HG02678 (cell line): ENCODE measurements around the gene PLCG1.
A peak's percentile ranks its signal among the peaks of the same experiment; 100 is the strongest.

Source experiments
- ATAC-seq: cut with Tn5 transposase; IDR thresholded peaks from one replicate; pipeline ENCODE4 v1.9.1; 2021; ENCODE audit warnings: mild to moderate bottlenecking, moderate library complexity; ENCODE audit not compliant: unreplicated experiment

PLCG1 gene

GRCh38 chr20:41142245-41142644 lies 4.9 kb downstream of the PLCG1 start:
- ATAC-seq, result no peak

- peak; percentile 41 for ATAC-seq
Observed at GRCh38 chr20:41142919-41143318, 5.6 kb downstream of the PLCG1 start.

GRCh38 chr20:41143354-41143753 lies 6.0 kb downstream of the PLCG1 start:
- no peak for ATAC-seq

GRCh38 chr20:41145317-41145716 lies 8.0 kb downstream of the PLCG1 start:
- ATAC-seq, result no peak

- no peak for ATAC-seq
Observed at GRCh38 chr20:41145821-41146620, 8.7 kb downstream of the PLCG1 start.

GRCh38 chr20:41147767-41148191 lies 10.4 kb downstream of the PLCG1 start:
- ATAC-seq, result no peak

GRCh38 chr20:41148942-41149341 lies 11.6 kb downstream of the PLCG1 start:
- no peak for ATAC-seq

GRCh38 chr20:41150664-41151063 lies 13.3 kb downstream of the PLCG1 start:
- ATAC-seq, result no peak

- ATAC-seq, result no peak
Observed at GRCh38 chr20:41151134-41151869, 14.0 kb downstream of the PLCG1 start.

GRCh38 chr20:41152108-41152757 lies 14.9 kb downstream of the PLCG1 start:
- no peak for ATAC-seq

- no peak for ATAC-seq
Observed at GRCh38 chr20:41154436-41155176, 17.3 kb downstream of the PLCG1 start.

GRCh38 chr20:41155261-41155660 lies 17.9 kb downstream of the PLCG1 start:
- ATAC-seq, result no peak

GRCh38 chr20:41158082-41158625 lies 20.8 kb downstream of the PLCG1 start:
- ATAC-seq, result no peak

- ATAC-seq, result no peak
Observed at GRCh38 chr20:41159547-41159946, 22.2 kb downstream of the PLCG1 start.

- no peak for ATAC-seq
Observed at GRCh38 chr20:41160686-41161085, 23.3 kb downstream of the PLCG1 start.

- no peak for ATAC-seq
Observed at GRCh38 chr20:41161886-41162285, 24.5 kb downstream of the PLCG1 start.

GRCh38 chr20:41162396-41162795 lies 25.1 kb downstream of the PLCG1 start:
- ATAC-seq, result no peak

GRCh38 chr20:41163821-41164220 lies 26.5 kb downstream of the PLCG1 start:
- no peak for ATAC-seq

- no peak for ATAC-seq
Observed at GRCh38 chr20:41165001-41165882, 27.9 kb downstream of the PLCG1 start.
